Activated CD4-positive, alpha-beta memory T cell treated with anti-CD3 and anti-CD28 coated beads for 36 hours (primary cell): ENCODE data around the gene TMEM214. TPM values are rescaled to one million over a fixed set of nuclear protein-coding genes. Genes with fewer than 3 reads are reported as not detected.

Experiments used
- CTCF ChIA-PET: fragments of 350-600 bp; sonication (Branson Sonifier 250); formaldehyde crosslinking; loops from one replicate; lab custom pipeline; 2021; ENCODE audit warnings: antibody characterized with exemption, inconsistent platforms; lab: Charles Lee
- POLR2A ChIA-PET: fragments of 350-600 bp; sonication (Branson Sonifier 250); formaldehyde crosslinking; loops from one replicate; lab custom pipeline; 2021; ENCODE audit warnings: antibody characterized with exemption; lab: Charles Lee
- DNase-seq: peaks from one replicate; pipeline ENCODE4 v3.0.0-alpha.2; 2020
- H3K27ac Mint-ChIP-seq: one replicate; pipeline ENCODE4 v1.8.0; 2021; ENCODE audit warnings: mixed read lengths
- H3K27me3 Mint-ChIP-seq: one replicate; pipeline ENCODE4 v1.8.0; 2021; ENCODE audit warnings: mixed read lengths
- H3K36me3 Mint-ChIP-seq: one replicate; pipeline ENCODE4 v1.8.0; 2021; ENCODE audit warnings: mixed read lengths
- H3K4me1 Mint-ChIP-seq: one replicate; pipeline ENCODE4 v1.8.0; 2021; ENCODE audit warnings: low read depth, mixed read lengths
- H3K4me3 Mint-ChIP-seq: one replicate; pipeline ENCODE4 v1.8.0; 2021; ENCODE audit warnings: mild to moderate bottlenecking, mixed read lengths
- H3K9me3 Mint-ChIP-seq: one replicate; pipeline ENCODE4 v1.8.0; 2021; ENCODE audit warnings: mixed read lengths
- intact Hi-C: fragments of 100-400 bp; cut with micrococcal nuclease; formaldehyde crosslinking; loops from one replicate; pipeline ENCODE4 v1.15.1; 2023
- total RNA-seq, 2 experiments: library from RNA; stranded (reverse); gene quantifications; one replicate each; pipeline ENCODE4 v1.2.3, GENCODE V29; 2021

TMEM214 gene
- total RNA-seq, 2 experiments from 2014 or later = 52.4 to 60.1 TPM

GRCh38 chr2:27000995-27001394 lies 31.8 kb upstream of the TMEM214 start:
- Mint-ChIP-seq H3K4me3 (no peak overlapping the region), H3K27ac (no peak overlapping the region), H3K27me3 (peaks cover 4% of the 10 kb centered on the region), H3K4me1 (no peaks in the 10 kb centered on the region), H3K9me3 (no peaks in the 10 kb centered on the region), H3K36me3 (no peaks in the 10 kb centered on the region)
- DNase-seq = no peak
- ChIA-PET CTCF (no interaction called here), POLR2A (no interaction called here)
- intact Hi-C loops = no loop called here

GRCh38 chr2:27001950-27002349 lies 30.8 kb upstream of the TMEM214 start:
- CTCF ChIA-PET = no interaction called here

GRCh38 chr2:27003007-27003406 lies 29.8 kb upstream of the TMEM214 start:
- H3K9me3 Mint-ChIP-seq = no peaks in the 10 kb centered on the region
- DNase-seq = no peak
- H3K4me1 Mint-ChIP-seq = no peaks in the 10 kb centered on the region
- H3K4me3 Mint-ChIP-seq = no peak overlapping the region
- ChIA-PET POLR2A (no interaction called here), CTCF (interaction anchor here (0.6 to 2.3 kb wide), 2 partner anchors 14 kb away, joined by 3 to 9 read pairs; no protein-coding TSS in a partner anchor)
- no peaks in the 10 kb centered on the region for H3K36me3 Mint-ChIP-seq
- peaks cover 4% of the 10 kb centered on the region for H3K27me3 Mint-ChIP-seq
- no peak overlapping the region for H3K27ac Mint-ChIP-seq
- intact Hi-C loops = no loop called here

More at GRCh38 chr2:27001950-27002349, 30.8 kb upstream of the TMEM214 start:
- no peak for DNase-seq
- no peaks in the 10 kb centered on the region for H3K36me3 Mint-ChIP-seq
- intact Hi-C loops = no loop called here
- H3K4me3 Mint-ChIP-seq = no peak overlapping the region
- POLR2A ChIA-PET = no interaction called here
- H3K9me3 Mint-ChIP-seq = no peaks in the 10 kb centered on the region
- peaks cover 4% of the 10 kb centered on the region for H3K27me3 Mint-ChIP-seq
- no peak overlapping the region for H3K27ac Mint-ChIP-seq
- H3K4me1 Mint-ChIP-seq = no peaks in the 10 kb centered on the region

DNA sequence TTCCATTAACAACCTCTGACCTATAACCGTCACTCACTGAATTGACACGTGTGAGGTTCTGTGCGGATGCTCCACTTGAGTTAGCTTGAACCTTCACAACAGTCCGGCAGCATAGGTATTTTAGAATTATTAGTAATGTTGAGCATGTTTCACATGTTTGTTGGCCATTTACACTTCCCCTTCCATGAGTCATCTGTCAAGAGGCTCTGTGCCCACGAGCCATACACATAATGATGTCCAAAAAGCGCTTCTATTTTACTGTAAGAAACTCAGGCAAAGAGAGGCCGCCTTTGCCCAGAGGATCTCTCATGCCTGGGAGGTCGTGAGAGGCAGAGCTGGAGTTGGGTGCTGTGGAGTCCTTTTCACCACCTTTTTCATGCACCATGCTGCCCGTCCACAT lies 28.9 kb upstream of the TMEM214 start:
- intact Hi-C loops = no loop called here
- H3K27me3 Mint-ChIP-seq = peaks cover 4% of the 10 kb centered on the region
- H3K9me3 Mint-ChIP-seq = no peaks in the 10 kb centered on the region
- no peak for DNase-seq
- ChIA-PET POLR2A (no interaction called here), CTCF (interaction anchor here (1.2 to 2.3 kb wide), 3 partner anchors 13 to 61 kb away, joined by 3 to 9 read pairs (median 4); no protein-coding TSS in a partner anchor)
- H3K27ac Mint-ChIP-seq = no peak overlapping the region
- no peaks in the 10 kb centered on the region for H3K36me3 Mint-ChIP-seq
- no peaks in the 10 kb centered on the region for H3K4me1 Mint-ChIP-seq
- H3K4me3 Mint-ChIP-seq = no peak overlapping the region

DNA sequence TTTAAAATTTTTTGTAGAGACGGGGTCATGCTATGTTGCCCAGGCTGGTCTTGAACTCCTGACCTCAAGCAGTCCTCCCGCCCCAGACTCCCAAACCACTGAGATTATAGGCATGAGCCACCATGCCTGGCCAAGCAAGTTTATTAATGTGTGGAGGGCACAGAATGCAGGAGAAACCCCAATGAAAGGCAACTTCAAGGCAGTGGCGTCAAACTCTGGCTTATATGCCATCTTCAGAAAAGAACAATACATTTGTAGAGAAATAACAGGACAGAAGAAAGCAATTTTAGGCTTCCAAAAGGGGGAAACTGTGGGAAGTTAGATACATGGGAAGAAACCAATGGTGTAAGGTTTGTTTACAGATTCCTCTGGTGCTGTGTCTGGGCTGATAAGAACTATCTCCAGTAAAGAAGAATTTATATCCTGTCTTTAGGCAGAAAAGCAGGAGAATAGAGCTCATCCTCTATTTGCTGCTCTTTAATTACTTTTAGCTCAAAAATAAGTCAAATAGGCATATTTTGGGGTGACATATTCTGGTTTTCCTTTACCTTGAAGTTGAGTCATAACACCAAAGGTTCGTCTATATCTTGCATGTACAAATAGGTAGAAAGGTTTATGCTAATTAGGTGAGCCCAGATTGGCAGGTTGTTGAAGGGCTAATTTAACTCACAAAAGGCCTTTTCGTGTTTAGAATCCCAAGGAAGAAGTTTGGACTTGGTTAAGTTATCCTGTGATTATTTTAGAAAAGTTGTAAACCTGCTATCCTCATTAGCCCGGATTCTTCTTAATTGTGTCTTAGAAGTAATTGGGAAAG lies 26.0 kb upstream of the TMEM214 start:
- POLR2A ChIA-PET = no interaction called here
- DNase-seq = no peak
- Mint-ChIP-seq H3K4me3 (no peak overlapping the region), H3K27ac (no peak overlapping the region), H3K9me3 (no peaks in the 10 kb centered on the region), H3K27me3 (peaks cover 5% of the 10 kb centered on the region), H3K4me1 (peaks cover 5% of the 10 kb centered on the region), H3K36me3 (no peaks in the 10 kb centered on the region)
- intact Hi-C loops = no loop called here
- CTCF ChIA-PET = interaction anchor here (1.1 kb wide), 1 partner anchor 10 kb away, joined by 4 read pairs; no protein-coding TSS in a partner anchor

DNA sequence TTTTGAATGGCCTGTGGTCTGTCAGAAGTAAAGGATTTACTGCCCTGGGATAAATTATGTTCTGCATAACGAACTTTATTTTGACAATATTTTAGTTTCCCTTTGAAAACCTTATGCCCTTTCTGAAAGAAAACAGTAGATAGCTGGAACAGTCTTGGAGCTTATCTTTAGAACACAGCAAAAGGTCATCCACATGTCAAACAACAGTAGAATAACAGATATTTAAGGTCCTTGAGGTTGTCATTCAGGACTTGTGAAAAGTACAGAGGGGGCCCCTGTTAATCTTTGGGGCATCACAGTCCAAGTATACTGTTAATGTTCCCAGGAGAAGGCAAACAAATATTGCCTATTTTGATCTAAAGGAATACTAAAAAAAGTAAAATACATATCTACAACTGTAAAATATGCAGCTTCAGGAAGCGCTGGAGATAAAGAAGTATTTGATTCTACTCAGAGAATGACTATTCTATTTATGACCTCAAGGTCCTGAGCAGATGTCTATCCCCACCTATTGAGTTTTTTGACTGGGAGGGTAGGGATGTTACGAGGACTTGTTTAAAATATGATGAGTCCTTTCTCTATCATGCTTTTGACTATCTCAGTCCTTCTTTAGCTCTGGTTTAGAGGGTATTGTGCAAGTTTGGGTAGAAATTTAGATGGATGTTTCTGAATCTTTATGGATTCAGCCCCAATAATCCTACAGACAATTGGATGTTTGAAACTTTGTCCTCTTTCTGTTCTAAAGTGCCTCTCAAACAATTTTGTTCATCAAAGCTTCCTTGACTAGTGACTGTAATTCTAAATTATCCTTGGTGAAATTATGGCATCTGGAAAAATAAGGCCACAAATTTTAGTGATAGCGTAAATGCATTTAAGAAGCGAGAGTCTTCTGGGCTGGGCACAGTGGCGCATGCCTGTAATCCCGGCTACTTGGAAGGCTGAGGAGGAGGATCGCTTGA lies 25.1 kb upstream of the TMEM214 start:
- Mint-ChIP-seq H3K36me3 (no peaks in the 10 kb centered on the region), H3K4me1 (peaks cover 5% of the 10 kb centered on the region), H3K27ac (no peak overlapping the region), H3K27me3 (peaks cover 5% of the 10 kb centered on the region), H3K4me3 (no peak overlapping the region), H3K9me3 (no peaks in the 10 kb centered on the region)
- intact Hi-C loops = no loop called here
- no peak for DNase-seq
- ChIA-PET CTCF (interaction anchor here (1.1 to 2.0 kb wide), 2 partner anchors 9 to 46 kb away, joined by 4 to 6 read pairs; no protein-coding TSS in a partner anchor), POLR2A (no interaction called here)

DNA sequence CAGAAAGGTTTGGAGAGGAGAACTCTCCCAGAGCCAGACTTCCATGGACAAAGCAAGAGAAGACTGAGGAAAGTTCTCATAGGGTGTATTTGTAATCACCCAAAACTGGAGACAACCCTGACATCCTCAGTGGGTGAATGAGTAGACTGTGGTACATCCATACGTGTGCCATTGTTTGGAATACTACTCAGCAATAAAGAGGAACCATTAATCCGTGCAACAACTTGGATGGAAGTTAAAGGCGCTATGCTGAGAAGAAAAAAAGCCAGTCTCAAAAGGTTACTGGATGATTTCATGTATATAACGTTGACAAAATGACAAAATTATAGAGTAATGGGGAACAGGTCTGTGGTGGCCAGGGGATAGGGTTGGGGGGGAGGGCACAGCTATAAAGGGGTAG lies 24.1 kb upstream of the TMEM214 start:
- DNase-seq = no peak
- ChIA-PET CTCF (interaction anchor here (2.0 kb wide), 1 partner anchor 47 kb away, joined by 6 read pairs; no protein-coding TSS in a partner anchor), POLR2A (no interaction called here)
- Mint-ChIP-seq H3K27ac (no peak overlapping the region), H3K4me1 (peaks cover 5% of the 10 kb centered on the region), H3K36me3 (no peaks in the 10 kb centered on the region), H3K4me3 (no peak overlapping the region), H3K27me3 (peaks cover 5% of the 10 kb centered on the region), H3K9me3 (no peaks in the 10 kb centered on the region)
- intact Hi-C loops = no loop called here

- DNase-seq = no peak
- Mint-ChIP-seq H3K36me3 (no peaks in the 10 kb centered on the region), H3K4me1 (peaks cover 5% of the 10 kb centered on the region), H3K9me3 (no peaks in the 10 kb centered on the region), H3K27me3 (peaks cover 5% of the 10 kb centered on the region), H3K27ac (no peak overlapping the region), H3K4me3 (no peak overlapping the region)
- intact Hi-C loops = no loop called here
- POLR2A ChIA-PET = no interaction called here
- CTCF ChIA-PET = interaction anchor here (0.6 to 2.0 kb wide), 2 partner anchors 47 to 464 kb away, joined by 3 to 6 read pairs; no protein-coding TSS in a partner anchor
Measured at GRCh38 chr2:27009083-27009482, 23.7 kb upstream of the TMEM214 start.

DNA sequence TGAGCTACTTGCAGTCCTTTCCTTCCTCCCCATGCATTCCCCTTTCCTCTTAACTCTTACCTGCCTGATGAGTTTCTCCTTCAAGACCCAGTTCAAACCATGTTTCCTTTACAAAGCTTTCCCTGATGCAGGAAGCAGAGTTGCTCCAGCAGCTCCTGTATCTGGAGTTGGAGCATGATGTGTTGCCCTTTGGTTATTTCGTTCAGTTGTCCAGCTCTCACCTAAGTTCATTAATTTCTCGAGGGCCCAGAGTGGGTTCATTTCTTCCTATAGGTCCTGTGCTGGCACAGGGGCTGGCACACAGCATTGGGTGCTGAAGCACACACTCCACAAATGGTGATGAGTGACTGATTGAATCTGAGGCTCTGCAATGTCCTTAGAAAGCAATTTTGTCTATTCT lies 23.0 kb upstream of the TMEM214 start:
- Mint-ChIP-seq H3K27ac (no peak overlapping the region), H3K27me3 (peaks cover 5% of the 10 kb centered on the region), H3K36me3 (no peaks in the 10 kb centered on the region), H3K4me3 (no peak overlapping the region), H3K4me1 (peaks cover 5% of the 10 kb centered on the region), H3K9me3 (no peaks in the 10 kb centered on the region)
- DNase-seq = no peak
- intact Hi-C loops = loop anchor here (10.0 kb wide), 1 partner anchor 165 kb away; the partner anchor contains the start of gene DPYSL5
- ChIA-PET CTCF (interaction anchor here (0.6 to 2.0 kb wide), 4 partner anchors 48 to 464 kb away, joined by 3 to 8 read pairs (median 5); no protein-coding TSS in a partner anchor), POLR2A (interaction anchor here (0.8 kb wide), 1 partner anchor 24 kb away, joined by 3 read pairs; no protein-coding TSS in a partner anchor)

GRCh38 chr2:27010139-27010538 lies 22.6 kb upstream of the TMEM214 start:
- POLR2A ChIA-PET = interaction anchor here (0.8 kb wide), 1 partner anchor 23 kb away, joined by 3 read pairs; no protein-coding TSS in a partner anchor
- DNase-seq = no peak
- intact Hi-C loops = loop anchor here (10.0 kb wide), 1 partner anchor 165 kb away; the partner anchor contains the start of gene DPYSL5
- no peak overlapping the region for H3K27ac Mint-ChIP-seq
- peaks cover 5% of the 10 kb centered on the region for H3K4me1 Mint-ChIP-seq
- CTCF ChIA-PET = interaction anchor here (0.8 to 1.4 kb wide), 3 partner anchors 12 to 55 kb away, joined by 3 to 8 read pairs (median 4); no protein-coding TSS in a partner anchor
- no peaks in the 10 kb centered on the region for H3K36me3 Mint-ChIP-seq
- H3K9me3 Mint-ChIP-seq = no peaks in the 10 kb centered on the region
- peaks cover 5% of the 10 kb centered on the region for H3K27me3 Mint-ChIP-seq
- H3K4me3 Mint-ChIP-seq = no peak overlapping the region

DNA sequence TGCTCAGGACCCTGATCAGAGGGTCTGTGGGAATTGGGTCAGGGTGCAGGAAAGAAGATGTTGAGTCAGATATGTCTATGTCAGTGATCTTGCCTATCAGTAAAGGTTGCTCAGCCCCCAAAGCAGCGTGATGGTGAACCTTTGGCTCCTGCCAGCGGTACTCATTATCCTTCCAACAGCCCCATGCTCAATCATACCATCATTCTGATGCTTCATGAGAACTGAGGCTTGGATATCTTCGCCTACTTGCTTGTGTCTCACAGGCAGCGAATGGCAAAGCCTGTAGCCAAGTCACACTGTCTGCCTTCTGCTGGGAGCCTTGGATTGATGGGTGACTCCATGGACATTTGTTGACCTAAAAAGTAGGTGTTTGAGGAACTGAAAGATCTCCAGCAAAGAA lies 19.0 kb upstream of the TMEM214 start:
- Mint-ChIP-seq H3K4me1 (peaks cover 5% of the 10 kb centered on the region), H3K27ac (no peak overlapping the region), H3K27me3 (peaks cover 1% of the 10 kb centered on the region), H3K36me3 (no peaks in the 10 kb centered on the region), H3K9me3 (no peaks in the 10 kb centered on the region), H3K4me3 (no peak overlapping the region)
- ChIA-PET POLR2A (no interaction called here), CTCF (interaction anchor here (1.1 kb wide), 1 partner anchor 51 kb away, joined by 5 read pairs; no protein-coding TSS in a partner anchor)
- no peak for DNase-seq
- intact Hi-C loops = loop anchor here (10.0 kb wide), 1 partner anchor 169 kb away; the partner anchor contains the start of gene DPYSL5
